Measurements from ENCODE around the gene DNAI2.

DNA sequence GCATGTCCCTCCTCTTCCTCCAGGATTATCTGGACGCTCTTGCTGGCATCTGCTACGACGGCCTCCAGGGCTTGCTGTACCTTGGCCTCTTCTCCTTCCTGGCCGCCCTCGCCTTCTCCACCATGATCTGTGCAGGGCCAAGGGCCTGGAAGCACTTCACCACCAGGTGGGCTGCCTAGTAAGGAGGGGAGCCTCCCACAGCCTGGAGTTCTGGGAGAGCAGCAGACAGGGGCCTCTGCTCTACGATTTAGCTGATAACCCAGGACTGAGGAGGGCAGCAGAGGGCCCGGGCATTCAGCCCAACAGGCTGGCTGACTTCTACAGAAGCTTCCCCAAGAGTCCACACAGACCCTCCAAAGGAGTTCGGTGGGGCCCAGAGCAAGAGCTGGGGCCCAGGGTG lies 21.8 kb upstream of the DNAI2 start:
- TF ChIP-seq, protein P1, sequence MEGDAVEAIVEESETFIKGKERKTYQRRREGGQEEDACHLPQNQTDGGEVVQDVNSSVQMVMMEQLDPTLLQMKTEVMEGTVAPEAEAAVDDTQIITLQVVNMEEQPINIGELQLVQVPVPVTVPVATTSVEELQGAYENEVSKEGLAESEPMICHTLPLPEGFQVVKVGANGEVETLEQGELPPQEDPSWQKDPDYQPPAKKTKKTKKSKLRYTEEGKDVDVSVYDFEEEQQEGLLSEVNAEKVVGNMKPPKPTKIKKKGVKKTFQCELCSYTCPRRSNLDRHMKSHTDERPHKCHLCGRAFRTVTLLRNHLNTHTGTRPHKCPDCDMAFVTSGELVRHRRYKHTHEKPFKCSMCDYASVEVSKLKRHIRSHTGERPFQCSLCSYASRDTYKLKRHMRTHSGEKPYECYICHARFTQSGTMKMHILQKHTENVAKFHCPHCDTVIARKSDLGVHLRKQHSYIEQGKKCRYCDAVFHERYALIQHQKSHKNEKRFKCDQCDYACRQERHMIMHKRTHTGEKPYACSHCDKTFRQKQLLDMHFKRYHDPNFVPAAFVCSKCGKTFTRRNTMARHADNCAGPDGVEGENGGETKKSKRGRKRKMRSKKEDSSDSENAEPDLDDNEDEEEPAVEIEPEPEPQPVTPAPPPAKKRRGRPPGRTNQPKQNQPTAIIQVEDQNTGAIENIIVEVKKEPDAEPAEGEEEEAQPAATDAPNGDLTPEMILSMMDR (IDR thresholded peaks at IDR 0.05): no peak
- TF ChIP-seq POLR2A (IDR thresholded peaks at IDR 0.05): no peak

Data from thyroid gland (tissue), 4 donors.